HL-60 (cell line): ENCODE results near the gene NXT2.

Experiments used
- DNase-seq, 2 experiments: peaks; one replicate each; pipeline ENCODE4 v3.0.0-alpha.2; 2010 to 2020; ENCODE audit warnings: low read depth in 1 of 2, low spot score in 1 of 2
- H3K27ac ChIP-seq: fragments of 250-450 bp; sonication (Bioruptor Pico); replicated peaks from 2 replicates; pipeline ENCODE4 v1.5.1; 2020; ENCODE audit warnings: mild to moderate bottlenecking, moderate library complexity
- H3K27me3 ChIP-seq: fragments of 250-450 bp; sonication (Bioruptor Pico); 2 replicates; pipeline ENCODE4 v1.5.1; 2021; ENCODE audit warnings: mild to moderate bottlenecking, moderate library complexity; ENCODE audit not compliant: insufficient read depth, poor library complexity, severe bottlenecking
- H3K4me3 ChIP-seq: replicated peaks from 2 replicates; pipeline ENCODE4 v1.5.1; 2011; ENCODE audit warnings: mild to moderate bottlenecking, control low read depth, low read length; ENCODE audit not compliant: insufficient read depth
- CTCF ChIP-seq: IDR thresholded peaks from one replicate; pipeline ENCODE4 v1.5.1; 2011; ENCODE audit warnings: low read length, control low read depth, inconsistent platforms; ENCODE audit not compliant: insufficient read depth
- GABPA ChIP-seq: IDR thresholded peaks from 2 replicates; pipeline ENCODE4 v1.6.1; 2012; ENCODE audit warnings: low read depth
- POLR2AphosphoS5 ChIP-seq: IDR thresholded peaks from 2 replicates; pipeline ENCODE4 v1.6.1; 2012; ENCODE audit warnings: low read depth
- REST ChIP-seq: IDR thresholded peaks from 2 replicates; pipeline ENCODE4 v1.6.1; 2012; ENCODE audit warnings: low read depth; ENCODE audit not compliant: insufficient replicate concordance
- SPI1 ChIP-seq: IDR thresholded peaks from 2 replicates; pipeline ENCODE4 v1.6.1; 2012; ENCODE audit warnings: low read depth, mild to moderate bottlenecking, borderline replicate concordance

NXT2 gene

GRCh38 chrX:109519001-109519400, 17.6 kb upstream of the NXT2 start:
- TF ChIP-seq CTCF (no peak), REST (no peak), GABPA (no peak), SPI1 (no peak), POLR2AphosphoS5 (no peak)
- Histone ChIP-seq H3K27me3 (no peaks in the 10 kb centered on the region), H3K27ac (no peak overlapping the region), H3K4me3 (no peak overlapping the region)
- DNase-seq, result no peak

GRCh38 chrX:109533005-109533404, 3.6 kb upstream of the NXT2 start:
- no peaks in the 10 kb centered on the region for H3K27me3 ChIP-seq
- peak in 1 of 2 experiments; percentile 14 for DNase-seq
- H3K4me3 ChIP-seq, result no peak overlapping the region
- H3K27ac ChIP-seq, result peak overlapping the region; percentile 38
- TF ChIP-seq SPI1 (peak; percentile 96), CTCF (no peak), REST (no peak)

- Histone ChIP-seq H3K27me3 (no peaks in the 10 kb centered on the region), H3K27ac (peak overlapping the region; percentile 38), H3K4me3 (no peak overlapping the region)
- DNase-seq, result no peak
- TF ChIP-seq POLR2AphosphoS5 (no peak), GABPA (no peak), REST (no peak), SPI1 (no peak), CTCF (no peak)
These were observed 3.0 kb upstream of the NXT2 start for GRCh38 chrX:109533631-109534030.
